GM18526 (cell line): Measurements from ENCODE around the gene TBC1D13.

Source experiments
- POLR2A ChIP-seq: IDR thresholded peaks from 3 replicates; pipeline ENCODE4 v1.6.1; 2011; ENCODE audit not compliant: insufficient read length; ENCODE audit errors: extremely low read depth

The TBC1D13 gene

GRCh38 chr9:128771745-128772519, 15.1 kb upstream of the TBC1D13 start, which contains the start of gene ZER1:
Gene ZER1, minus strand, starts transcription at chr9:128771927. Its CDS starts 16,362 bp downstream, at chr9:128755565.
- TF ChIP-seq POLR2A, result peak; percentile 56

GRCh38 chr9:128773049-128773448, 14.0 kb upstream of the TBC1D13 start:
- TF ChIP-seq POLR2A, result no peak

- TF ChIP-seq POLR2A, result no peak
These were observed 12.2 kb upstream of the TBC1D13 start for GRCh38 chr9:128774804-128775203.

- TF ChIP-seq POLR2A, result no peak
These were observed 5.6 kb upstream of the TBC1D13 start for GRCh38 chr9:128781187-128782070.

- TF ChIP-seq POLR2A, result no peak
These were observed 4.4 kb upstream of the TBC1D13 start for GRCh38 chr9:128782669-128783068.

GRCh38 chr9:128785427-128785826, 1.6 kb upstream of the TBC1D13 start:
- no peak for TF ChIP-seq POLR2A

- no peak for TF ChIP-seq POLR2A
These were observed 606 bp downstream of the TBC1D13 start for GRCh38 chr9:128787659-128788058.

GRCh38 chr9:128788445-128788844, 1.4 kb downstream of the TBC1D13 start:
- no peak for TF ChIP-seq POLR2A

GRCh38 chr9:128790536-128790935, 3.5 kb downstream of the TBC1D13 start:
- no peak for TF ChIP-seq POLR2A

GRCh38 chr9:128792134-128792533, 5.1 kb downstream of the TBC1D13 start:
- TF ChIP-seq POLR2A, result no peak

GRCh38 chr9:128792978-128793686, 6.1 kb downstream of the TBC1D13 start:
- no peak for TF ChIP-seq POLR2A

- TF ChIP-seq POLR2A, result no peak
These were observed 11.8 kb downstream of the TBC1D13 start for GRCh38 chr9:128798896-128799295.

- no peak for TF ChIP-seq POLR2A
These were observed 13.0 kb downstream of the TBC1D13 start for GRCh38 chr9:128800061-128800460.

GRCh38 chr9:128802482-128802881, 15.4 kb downstream of the TBC1D13 start:
- TF ChIP-seq POLR2A, result no peak

- no peak for TF ChIP-seq POLR2A
These were observed 18.6 kb downstream of the TBC1D13 start for GRCh38 chr9:128805661-128806060.
